ENCODE measurements around the gene AIP. TPM values are rescaled to one million over a fixed set of nuclear protein-coding genes. Genes with fewer than 3 reads are reported as not detected.

Gene AIP
- total RNA-seq, 4 donors from 2014 or later = 88.2 to 117 (median 96.0) TPM

DNA sequence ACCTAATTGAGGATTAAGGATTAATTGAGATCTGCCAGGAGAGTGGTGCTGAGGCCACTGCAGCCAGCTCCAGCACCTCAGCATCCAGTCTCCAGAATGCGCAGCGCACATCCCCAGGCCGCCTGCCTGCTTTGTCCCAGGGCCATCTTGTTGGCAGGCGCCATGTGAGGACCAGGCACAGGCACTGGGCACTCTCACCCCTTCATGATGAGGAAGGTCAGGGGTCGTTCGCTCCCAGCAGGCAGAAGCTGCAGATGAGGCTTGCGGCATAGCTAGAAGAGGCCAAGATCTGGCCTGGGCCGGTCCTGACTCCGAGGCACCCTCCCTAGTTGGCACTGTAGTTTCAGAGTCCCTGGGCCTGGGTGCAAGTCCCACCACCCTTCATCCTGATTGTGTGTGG, 34.0 kb downstream of the AIP start:
- no peaks in the 10 kb centered on the region for H3K36me3 ChIP-seq
- H3K27me3 ChIP-seq = no peaks in the 10 kb centered on the region
- H3K4me1 ChIP-seq = no peaks in the 10 kb centered on the region
- TF ChIP-seq POLR2A (IDR thresholded peaks at IDR 0.05) (no peak), CTCF (IDR thresholded peaks at IDR 0.05) (no peak), EP300 (IDR thresholded peaks at IDR 0.05) (no peak)
- H3K4me3 ChIP-seq = no peak overlapping the region
- WGBS, 2 donors = 83 to 88% methylated on average over 7 to 8 of the region's 9 CpGs
- no peak for DNase-seq (ENCODE audit: low spot score in 2 of 2)
- H3K9me3 ChIP-seq = no peaks in the 10 kb centered on the region
- no peak overlapping the region for H3K27ac ChIP-seq

DNA sequence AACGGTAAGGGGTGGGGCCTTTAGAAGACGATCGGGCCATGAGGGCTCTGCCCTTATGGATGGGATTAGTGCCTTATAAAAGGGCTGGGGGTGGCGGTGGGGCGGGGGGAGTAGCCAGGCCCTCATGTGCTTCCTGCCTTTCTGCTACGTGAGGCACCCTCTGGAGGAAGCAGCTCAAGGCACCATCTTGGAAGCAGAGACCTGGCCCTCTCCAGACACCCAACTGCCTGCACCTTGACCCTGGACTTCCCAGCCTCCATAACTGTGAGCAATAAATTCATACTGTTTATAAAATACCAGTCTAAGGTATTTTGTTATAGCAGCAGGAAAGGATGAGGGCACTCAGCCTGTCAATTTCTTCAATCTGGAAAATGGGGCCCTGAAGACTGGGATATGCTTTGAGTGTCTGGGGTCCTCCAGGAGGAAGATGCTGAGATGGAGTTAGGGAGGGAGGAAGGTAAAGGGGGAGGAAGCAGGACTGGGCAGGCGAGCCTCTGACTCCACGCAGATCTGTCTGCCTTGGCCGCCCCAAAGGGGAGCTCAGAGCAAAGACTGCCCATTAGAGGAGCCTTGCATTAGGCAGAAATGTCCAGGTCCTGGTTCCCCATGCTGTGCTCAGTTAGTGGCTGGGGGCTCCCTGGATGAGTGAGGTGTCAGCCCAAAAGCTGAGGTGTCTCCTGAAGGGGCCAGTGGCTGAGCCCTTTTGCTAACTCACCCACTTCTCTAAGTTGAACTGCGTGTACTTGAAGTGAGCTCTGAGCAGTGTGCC, 35.1 kb downstream of the AIP start:
- H3K4me3 ChIP-seq = no peak overlapping the region
- no peaks in the 10 kb centered on the region for H3K9me3 ChIP-seq
- TF ChIP-seq EP300 (IDR thresholded peaks at IDR 0.05) (no peak), POLR2A (IDR thresholded peaks at IDR 0.05) (no peak), CTCF (IDR thresholded peaks at IDR 0.05) (no peak)
- 68 to 77% methylated on average over 10 of the region's 10 CpGs for WGBS, 2 donors
- no peak for DNase-seq (ENCODE audit: low spot score in 2 of 2)
- H3K27ac ChIP-seq = no peak overlapping the region
- H3K4me1 ChIP-seq = no peaks in the 10 kb centered on the region
- no peaks in the 10 kb centered on the region for H3K27me3 ChIP-seq
- H3K36me3 ChIP-seq = no peaks in the 10 kb centered on the region

DNA sequence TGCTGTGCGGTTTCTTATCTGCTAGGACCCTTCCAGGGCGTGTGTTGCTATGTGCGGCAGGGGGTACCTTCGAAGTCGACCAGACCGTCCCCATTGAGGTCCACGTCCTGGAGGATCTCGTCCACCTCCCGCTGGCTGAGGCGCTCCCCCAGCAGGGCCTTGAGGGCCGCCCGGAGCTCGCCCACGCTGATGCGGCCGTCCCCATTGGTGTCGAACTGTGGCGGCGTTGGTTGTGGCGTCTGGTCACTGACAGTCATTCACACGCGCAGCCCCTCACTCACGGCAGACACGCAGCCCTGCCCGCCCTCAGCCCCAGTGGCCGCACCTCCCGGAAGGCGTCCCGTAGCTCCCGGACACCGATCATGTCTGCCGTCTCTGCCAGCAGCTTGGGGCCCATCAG, 36.9 kb downstream of the AIP start:
- no peaks in the 10 kb centered on the region for H3K27me3 ChIP-seq
- H3K4me3 ChIP-seq = no peak overlapping the region
- 85 to 89% methylated on average over 30 to 32 of the region's 32 CpGs for WGBS, 2 donors
- no peaks in the 10 kb centered on the region for H3K9me3 ChIP-seq
- no peak overlapping the region for H3K27ac ChIP-seq
- H3K36me3 ChIP-seq = no peaks in the 10 kb centered on the region
- H3K4me1 ChIP-seq = no peaks in the 10 kb centered on the region
- DNase-seq (ENCODE audit: low spot score in 2 of 2) = no peak
- TF ChIP-seq POLR2A (IDR thresholded peaks at IDR 0.05) = no peak

- no peak for DNase-seq (ENCODE audit: low spot score in 2 of 2)
- Histone ChIP-seq H3K27ac (no peak overlapping the region), H3K4me3 (no peak overlapping the region), H3K36me3 (no peaks in the 10 kb centered on the region), H3K9me3 (no peaks in the 10 kb centered on the region), H3K27me3 (no peaks in the 10 kb centered on the region), H3K4me1 (no peaks in the 10 kb centered on the region)
- TF ChIP-seq POLR2A (IDR thresholded peaks at IDR 0.05) (no peak), CTCF (IDR thresholded peaks at IDR 0.05) (no peak), EP300 (IDR thresholded peaks at IDR 0.05) (no peak)
- 84 to 92% methylated on average over 16 of the region's 16 CpGs for WGBS, 2 donors
Measured at GRCh38 chr11:67520856-67521824, 38.3 kb downstream of the AIP start.

- TF ChIP-seq CTCF (IDR thresholded peaks at IDR 0.05) = no peak
- TF ChIP-seq EP300 (IDR thresholded peaks at IDR 0.05) = no peak
- TF ChIP-seq POLR2A (IDR thresholded peaks at IDR 0.05) = no peak
- DNase-seq (ENCODE audit: low spot score in 2 of 2) = no peak
- no peak overlapping the region for H3K4me3 ChIP-seq
- H3K4me1 ChIP-seq = no peaks in the 10 kb centered on the region
- WGBS, 2 donors = 66 to 81% methylated on average over 9 to 10 of the region's 10 CpGs
- H3K27me3 ChIP-seq = no peaks in the 10 kb centered on the region
- no peaks in the 10 kb centered on the region for H3K36me3 ChIP-seq
- no peak overlapping the region for H3K27ac ChIP-seq
- no peaks in the 10 kb centered on the region for H3K9me3 ChIP-seq
Measured at GRCh38 chr11:67521924-67522323, 39.1 kb downstream of the AIP start.
